ENCODE measurements around the gene EN2. TPM values are rescaled to one million over a fixed set of nuclear protein-coding genes. Genes with fewer than 3 reads are reported as not detected.
A peak's percentile ranks its signal among the peaks of the same experiment; 100 is the strongest.
"Not testable (repeated sequence)": the region's sequence is repeated elsewhere in the genome, so short reads cannot be mapped to it uniquely, and the experiment has no call there.

Gene EN2
- total RNA-seq, 2 experiments from 2014 or later, result not detected

DNA sequence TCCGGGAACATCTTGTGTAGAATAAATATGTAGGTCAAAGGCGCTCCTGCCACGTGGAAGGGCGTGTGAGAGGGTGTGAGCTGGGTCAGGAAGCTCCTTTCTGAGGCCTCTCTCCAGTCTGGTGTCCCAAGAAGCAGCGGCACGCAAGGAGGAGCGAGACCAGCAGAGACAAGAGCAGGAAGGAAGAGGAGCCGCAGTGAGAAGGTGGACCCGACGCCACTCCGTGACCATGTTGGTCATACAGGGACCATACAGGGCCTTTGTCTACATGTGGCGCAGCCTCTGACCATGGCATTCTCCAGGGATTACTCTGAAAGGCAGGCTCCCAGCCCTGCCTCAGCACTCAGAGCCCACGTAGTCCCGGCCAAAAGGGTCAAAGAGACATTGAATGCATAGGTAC lies 26.2 kb upstream of the EN2 start:
- no peaks in the 10 kb centered on the region for H3K36me3 Mint-ChIP-seq (ENCODE audit: low read depth)
- DNase-seq, result no peak
- ChIA-PET POLR2A (no interaction called here), CTCF (no interaction called here)
- H3K9me3 Mint-ChIP-seq, result no peaks in the 10 kb centered on the region
- no peak overlapping the region for H3K4me3 Mint-ChIP-seq
- H3K4me1 Mint-ChIP-seq, result no peaks in the 10 kb centered on the region
- H3K27ac Mint-ChIP-seq, result no peak overlapping the region
- H3K27me3 Mint-ChIP-seq, result peaks cover 12% of the 10 kb centered on the region

DNA sequence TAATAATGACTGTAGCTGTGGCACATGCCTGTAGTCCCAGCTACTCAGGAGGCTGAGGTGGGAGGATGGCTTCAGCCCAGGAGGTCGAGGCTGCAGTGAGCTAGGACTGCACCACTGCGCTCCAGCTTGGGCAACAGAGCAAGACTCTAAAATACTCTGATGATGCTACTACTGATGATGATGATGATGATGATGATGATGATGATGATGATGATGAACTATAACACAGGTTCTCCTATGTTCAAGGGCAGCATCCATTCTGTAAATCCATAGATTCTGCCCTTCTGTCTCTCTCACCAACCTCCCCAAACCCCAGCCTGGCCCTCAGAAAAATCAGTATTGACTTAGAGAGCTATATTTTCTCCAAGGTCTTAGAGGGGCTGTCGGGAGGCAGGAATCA lies 22.8 kb upstream of the EN2 start:
- Mint-ChIP-seq H3K27me3 (peaks cover 8% of the 10 kb centered on the region), H3K27ac (no peak overlapping the region)
- CTCF ChIA-PET, result no interaction called here

DNA sequence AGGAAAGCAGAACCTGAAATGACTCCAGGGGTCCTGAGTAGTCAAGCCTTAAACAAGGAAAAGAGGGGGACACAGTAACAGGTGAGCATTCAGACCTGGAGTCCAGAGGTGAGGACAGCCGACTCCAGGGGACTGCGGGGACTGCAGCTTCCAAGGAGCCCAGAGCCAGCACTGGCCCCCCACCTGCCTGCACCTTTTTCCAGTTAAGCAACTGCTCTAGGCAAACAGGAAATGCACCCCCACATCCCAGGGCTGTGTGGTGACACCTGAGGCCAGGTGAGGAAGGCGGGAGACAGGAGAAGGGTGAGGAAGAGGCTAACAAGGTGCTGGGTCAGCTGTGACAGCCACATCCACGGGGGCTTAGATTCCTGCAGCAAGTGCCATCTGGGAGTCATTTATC lies 20.1 kb upstream of the EN2 start:
- ChIA-PET POLR2A (no interaction called here), CTCF (no interaction called here)
- Mint-ChIP-seq H3K36me3 (ENCODE audit: low read depth) (no peaks in the 10 kb centered on the region), H3K4me3 (no peak overlapping the region), H3K27me3 (peaks cover 9% of the 10 kb centered on the region), H3K27ac (no peak overlapping the region), H3K4me1 (no peaks in the 10 kb centered on the region), H3K9me3 (no peaks in the 10 kb centered on the region)
- DNase-seq, result no peak

More for the DNA sequence above, 22.8 kb upstream of the EN2 start:
- Mint-ChIP-seq H3K9me3 (no peaks in the 10 kb centered on the region), H3K4me3 (no peak overlapping the region), H3K36me3 (ENCODE audit: low read depth) (no peaks in the 10 kb centered on the region), H3K4me1 (no peaks in the 10 kb centered on the region)
- POLR2A ChIA-PET, result interaction anchor here (0.6 kb wide), 1 partner anchor 110 kb away, joined by 3 read pairs; no protein-coding TSS in a partner anchor
- no peak for DNase-seq

DNA sequence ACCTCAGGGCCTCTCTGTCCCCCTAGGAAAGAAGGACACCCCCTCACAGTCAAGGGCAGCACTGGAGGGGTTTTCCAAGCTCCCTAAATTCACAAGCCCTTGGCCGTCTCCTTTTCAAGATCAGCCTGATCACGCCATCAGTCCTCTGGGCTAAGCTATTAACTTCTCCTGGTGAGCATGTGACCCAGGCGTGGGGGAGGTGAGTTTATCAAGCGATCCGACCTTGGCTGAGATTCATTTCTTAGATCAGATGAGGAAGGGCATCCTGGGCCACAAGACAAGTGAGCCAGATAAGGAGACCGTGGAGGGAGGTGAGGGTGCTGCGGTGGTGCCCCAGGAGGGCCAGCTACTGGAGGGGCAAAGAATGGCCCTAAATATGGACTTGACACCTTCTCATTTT lies 19.2 kb upstream of the EN2 start:
- Mint-ChIP-seq H3K4me3 (no peak overlapping the region), H3K36me3 (ENCODE audit: low read depth) (no peaks in the 10 kb centered on the region), H3K9me3 (no peaks in the 10 kb centered on the region), H3K27ac (no peak overlapping the region), H3K27me3 (peaks cover 13% of the 10 kb centered on the region), H3K4me1 (no peaks in the 10 kb centered on the region)
- DNase-seq, result no peak
- ChIA-PET POLR2A (no interaction called here), CTCF (interaction anchor here (0.6 kb wide), 1 partner anchor 356 kb away, joined by 5 read pairs; no protein-coding TSS in a partner anchor)

DNA sequence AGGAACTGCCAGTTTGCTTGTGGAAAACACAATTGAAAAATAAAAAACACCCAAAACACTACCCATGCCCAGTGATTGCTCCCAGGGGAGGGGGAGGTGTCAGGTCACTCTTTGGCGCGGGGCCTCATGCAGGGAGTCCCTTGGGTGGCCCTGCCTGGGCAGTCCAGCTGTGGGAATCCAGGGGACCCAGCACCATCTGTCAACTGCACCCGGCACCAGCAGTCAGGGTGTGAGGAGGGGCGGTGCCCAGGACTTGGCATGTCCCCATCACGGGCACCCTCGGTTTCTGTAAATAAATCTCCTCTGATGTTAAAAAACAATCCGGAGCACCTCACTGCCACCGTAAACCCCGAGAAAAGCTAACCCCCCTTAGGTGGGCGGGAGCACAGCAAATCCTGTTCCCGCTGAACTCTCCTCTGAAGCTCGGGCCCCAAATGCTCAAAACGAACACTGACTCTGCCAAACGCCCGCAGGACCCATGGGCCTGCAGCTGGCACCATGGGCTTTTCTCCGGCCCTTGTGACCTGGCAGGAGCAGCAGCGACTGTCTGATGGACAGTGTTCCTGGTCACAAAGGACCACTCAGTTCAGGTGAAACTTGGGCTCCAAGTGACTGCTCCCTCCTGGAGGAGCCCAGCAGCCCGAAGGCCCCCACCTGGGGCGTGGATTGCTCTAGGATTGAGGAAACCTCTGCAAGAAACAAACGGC lies 18.5 kb upstream of the EN2 start:
- Mint-ChIP-seq H3K27me3 (peaks cover 13% of the 10 kb centered on the region), H3K4me1 (no peaks in the 10 kb centered on the region), H3K27ac (no peak overlapping the region), H3K9me3 (no peaks in the 10 kb centered on the region), H3K4me3 (no peak overlapping the region), H3K36me3 (ENCODE audit: low read depth) (no peaks in the 10 kb centered on the region)
- CTCF ChIA-PET, result no interaction called here
- POLR2A ChIA-PET, result no interaction called here
- no peak for DNase-seq

DNA sequence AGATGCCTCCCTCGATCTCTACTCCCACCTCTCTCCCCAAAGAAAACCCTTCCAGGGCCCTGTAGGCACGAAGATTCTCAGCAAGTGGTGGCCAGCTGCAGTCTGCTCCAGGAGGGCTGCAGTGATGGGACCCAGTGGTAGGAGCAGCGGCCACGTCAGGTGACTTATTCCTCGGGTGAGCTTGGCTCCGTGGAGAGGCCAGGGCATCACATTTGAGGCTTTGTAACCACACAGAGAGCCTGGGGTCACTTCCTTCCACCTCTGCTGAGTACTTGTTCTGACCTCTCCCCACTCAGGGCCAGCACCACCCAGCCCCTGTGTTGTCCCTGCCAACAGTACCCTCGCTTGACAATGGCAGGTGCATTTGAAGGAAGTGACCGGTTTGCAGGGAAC lies 17.9 kb upstream of the EN2 start:
- Mint-ChIP-seq H3K4me1 (no peaks in the 10 kb centered on the region), H3K27ac (no peak overlapping the region), H3K4me3 (no peak overlapping the region), H3K9me3 (no peaks in the 10 kb centered on the region), H3K36me3 (ENCODE audit: low read depth) (no peaks in the 10 kb centered on the region), H3K27me3 (peaks cover 14% of the 10 kb centered on the region)
- CTCF ChIA-PET, result no interaction called here
- POLR2A ChIA-PET, result no interaction called here
- DNase-seq, result no peak

DNA sequence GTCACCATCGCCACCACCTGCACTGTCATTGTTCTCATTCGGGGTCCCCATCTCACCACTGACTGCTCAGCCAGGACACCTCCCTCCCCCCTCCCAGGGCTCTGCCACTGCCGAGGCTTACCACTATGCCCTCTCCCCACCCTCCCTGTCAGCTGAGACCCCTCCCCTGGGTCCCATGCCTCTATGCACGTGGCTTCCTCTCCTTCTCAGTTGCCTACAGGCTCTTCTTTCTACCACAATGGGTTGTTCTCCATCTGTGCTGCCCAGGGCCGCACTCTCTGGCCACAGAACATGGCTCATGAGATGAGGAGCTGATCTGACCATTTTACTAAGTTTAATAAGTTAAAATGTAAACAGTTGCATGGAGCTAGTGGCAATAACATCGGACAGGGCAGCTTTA lies 16.1 kb upstream of the EN2 start:
- POLR2A ChIA-PET, result no interaction called here
- DNase-seq, result no peak
- Mint-ChIP-seq H3K27me3 (peaks cover 22% of the 10 kb centered on the region), H3K4me1 (no peaks in the 10 kb centered on the region), H3K36me3 (ENCODE audit: low read depth) (no peaks in the 10 kb centered on the region), H3K27ac (no peak overlapping the region), H3K9me3 (no peaks in the 10 kb centered on the region), H3K4me3 (no peak overlapping the region)
- CTCF ChIA-PET, result no interaction called here

DNA sequence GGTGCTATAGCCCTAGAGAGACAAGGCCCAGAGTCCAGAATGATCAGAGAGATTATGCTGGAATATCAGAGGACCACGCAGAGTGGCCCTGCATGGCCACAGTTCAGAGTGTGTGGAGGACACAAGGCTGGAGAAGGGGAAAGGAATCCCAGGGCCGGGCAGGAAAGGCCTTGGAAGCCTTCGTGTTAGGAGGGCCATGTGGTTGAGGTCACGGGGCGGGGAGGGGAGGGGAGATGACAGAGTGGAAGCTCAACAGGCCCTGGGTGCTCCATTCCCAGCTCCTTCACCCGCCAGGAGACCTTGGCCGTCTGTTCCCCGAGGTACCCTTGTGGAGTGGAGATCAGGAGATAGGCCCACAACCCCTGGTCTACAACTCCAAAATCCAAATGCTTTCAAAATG lies 13.2 kb upstream of the EN2 start:
- no peak for DNase-seq
- Mint-ChIP-seq H3K36me3 (ENCODE audit: low read depth) (peaks cover 2% of the 10 kb centered on the region), H3K4me3 (no peak overlapping the region), H3K4me1 (peaks cover 4% of the 10 kb centered on the region), H3K9me3 (no peaks in the 10 kb centered on the region), H3K27ac (no peak overlapping the region), H3K27me3 (peaks cover 41% of the 10 kb centered on the region)
- POLR2A ChIA-PET, result no interaction called here
- CTCF ChIA-PET, result interaction anchor here (1.2 kb wide), 1 partner anchor 82 kb away, joined by 4 read pairs; no protein-coding TSS in a partner anchor

DNA sequence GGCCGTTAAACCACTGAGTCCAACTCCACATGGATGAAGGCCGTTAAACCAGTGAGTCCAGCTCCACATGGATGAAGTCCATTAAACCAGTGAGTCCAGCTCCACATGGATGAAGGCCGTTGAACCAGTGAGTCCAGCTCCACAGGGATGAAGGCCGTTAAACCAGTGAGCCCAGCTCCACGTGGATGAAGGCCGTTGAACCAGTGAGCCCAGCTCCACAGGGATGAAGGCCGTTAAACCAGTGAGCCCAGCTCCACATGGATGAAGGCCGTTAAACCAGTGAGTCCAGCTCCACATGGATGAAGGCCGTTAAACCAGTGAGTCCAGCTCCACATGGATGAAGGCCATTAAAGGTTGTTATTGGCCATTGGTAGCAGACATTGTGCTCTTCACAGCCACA lies 12.3 kb upstream of the EN2 start:
- H3K36me3 Mint-ChIP-seq (ENCODE audit: low read depth); H3K9me3 Mint-ChIP-seq; H3K4me1 Mint-ChIP-seq; POLR2A ChIA-PET; H3K4me3 Mint-ChIP-seq; H3K27ac Mint-ChIP-seq; DNase-seq: not testable (repeated sequence)
- peaks cover 45% of the 10 kb centered on the region for H3K27me3 Mint-ChIP-seq
- CTCF ChIA-PET, result interaction anchor here (0.7 to 1.2 kb wide), 2 partner anchors 83 to 814 kb away, joined by 3 to 4 read pairs; no protein-coding TSS in a partner anchor

DNA sequence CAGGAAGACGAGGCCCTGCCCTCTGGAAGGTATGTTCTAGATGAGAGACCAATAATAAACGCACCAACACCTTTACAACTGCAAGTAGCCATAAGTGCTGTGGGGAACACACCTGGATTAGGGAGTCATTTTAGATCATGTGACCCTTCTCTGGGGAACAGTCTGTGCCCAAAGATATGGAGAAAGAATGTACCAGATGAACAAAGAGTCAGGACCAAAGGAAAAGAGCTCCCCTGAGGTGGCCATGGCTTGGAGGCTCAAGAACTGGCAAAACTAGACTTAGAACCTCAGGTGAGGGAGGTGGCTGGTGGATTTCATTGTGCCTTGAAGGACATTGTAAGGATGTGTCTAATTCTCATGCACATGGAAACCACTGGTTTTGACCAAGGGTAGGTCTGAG lies 10.3 kb upstream of the EN2 start:
- Mint-ChIP-seq H3K4me1 (peaks cover 4% of the 10 kb centered on the region), H3K27ac (peak overlapping the region; percentile 71), H3K4me3 (no peak overlapping the region), H3K9me3 (no peaks in the 10 kb centered on the region), H3K36me3 (ENCODE audit: low read depth) (peaks cover 2% of the 10 kb centered on the region), H3K27me3 (peaks cover 61% of the 10 kb centered on the region)
- POLR2A ChIA-PET, result no interaction called here
- CTCF ChIA-PET, result interaction anchor here (0.7 kb wide), 1 partner anchor 56 kb away, joined by 3 read pairs; no protein-coding TSS in a partner anchor
- DNase-seq, result no peak

DNA sequence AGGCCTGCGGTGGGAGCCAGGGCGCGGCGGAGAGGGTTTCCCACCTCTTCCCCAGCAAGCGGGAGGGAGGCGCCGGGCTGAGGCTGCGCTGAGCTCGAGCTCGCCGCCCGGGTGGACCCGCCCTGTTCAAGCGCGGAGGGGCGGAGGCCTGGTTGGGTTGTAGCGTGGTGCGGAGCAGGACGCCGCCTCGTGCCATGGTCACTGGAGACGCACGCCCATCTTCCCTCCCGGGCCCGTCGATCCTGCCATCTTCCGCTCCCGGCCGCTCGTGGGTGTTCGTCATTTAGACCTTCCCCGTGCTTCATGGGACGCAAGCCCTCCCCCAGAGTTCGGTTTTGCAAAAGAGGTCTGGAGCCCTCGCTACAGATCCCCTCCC lies 9.3 kb upstream of the EN2 start:
- Mint-ChIP-seq H3K36me3 (ENCODE audit: low read depth) (peaks cover 2% of the 10 kb centered on the region), H3K4me3 (no peak overlapping the region), H3K4me1 (peaks cover 4% of the 10 kb centered on the region), H3K27ac (peak overlapping the region; percentile 1), H3K9me3 (no peaks in the 10 kb centered on the region), H3K27me3 (peaks cover 60% of the 10 kb centered on the region)
- ChIA-PET CTCF (interaction anchor here (1.6 kb wide), 1 partner anchor 22 kb away, joined by 5 read pairs; no protein-coding TSS in a partner anchor), POLR2A (no interaction called here)
- DNase-seq, result no peak

DNA sequence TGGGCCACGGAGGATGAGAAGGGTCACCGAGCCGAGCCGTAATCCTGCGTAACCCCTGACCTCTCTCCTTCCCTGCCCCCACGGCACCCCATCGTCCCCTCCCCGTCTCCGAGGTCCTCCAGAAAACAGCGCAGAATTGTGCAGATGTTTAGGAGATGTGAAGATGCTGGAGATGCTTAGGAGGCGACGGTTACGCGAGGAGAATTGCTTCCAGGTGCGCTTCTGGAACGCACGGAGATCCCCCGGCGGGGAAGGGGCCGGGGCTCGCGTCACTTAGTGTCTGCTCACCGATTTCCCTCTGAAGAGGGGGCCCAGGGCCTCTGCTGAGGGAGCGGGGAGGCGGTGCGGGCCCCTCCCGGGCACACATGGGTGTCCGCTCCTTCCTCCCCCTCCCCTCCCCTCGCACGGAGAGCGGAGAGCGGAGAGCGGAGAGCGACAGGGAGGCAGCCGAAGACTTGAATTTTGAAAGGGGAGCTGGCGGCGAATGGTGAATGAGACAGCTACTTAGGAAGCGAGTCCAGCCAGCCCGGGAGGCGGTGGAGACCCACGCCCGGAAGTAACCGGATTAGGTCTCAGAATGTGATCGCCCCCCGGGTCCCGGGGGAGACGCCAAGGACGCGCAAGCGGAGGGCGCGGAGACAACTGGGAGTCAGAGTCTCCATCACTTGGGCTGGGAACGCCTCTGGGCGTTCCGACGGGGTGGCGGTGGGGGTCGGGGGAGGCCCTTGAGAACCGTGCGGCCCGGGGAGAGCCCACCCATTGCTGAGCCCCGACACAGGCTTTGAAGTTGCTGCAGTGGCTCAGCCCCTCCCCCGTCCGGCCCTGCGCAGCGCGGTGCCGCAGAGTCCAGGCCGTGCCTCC lies 8.7 kb upstream of the EN2 start:
- ChIA-PET CTCF (interaction anchor here (1.3 to 2.0 kb wide), 5 partner anchors 17 to 74 kb away, joined by 3 to 5 read pairs (median 5); no protein-coding TSS in a partner anchor), POLR2A (interaction anchor here (0.6 kb wide), 1 partner anchor 451 kb away, joined by 3 read pairs; no protein-coding TSS in a partner anchor)
- H3K4me1 Mint-ChIP-seq, result peaks cover 4% of the 10 kb centered on the region
- no peak for DNase-seq
- H3K36me3 Mint-ChIP-seq (ENCODE audit: low read depth), result peaks cover 2% of the 10 kb centered on the region
- peak overlapping the region; percentile 1 for H3K27ac Mint-ChIP-seq
- H3K27me3 Mint-ChIP-seq, result peaks cover 63% of the 10 kb centered on the region
- no peak overlapping the region for H3K4me3 Mint-ChIP-seq
- H3K9me3 Mint-ChIP-seq, result no peaks in the 10 kb centered on the region

DNA sequence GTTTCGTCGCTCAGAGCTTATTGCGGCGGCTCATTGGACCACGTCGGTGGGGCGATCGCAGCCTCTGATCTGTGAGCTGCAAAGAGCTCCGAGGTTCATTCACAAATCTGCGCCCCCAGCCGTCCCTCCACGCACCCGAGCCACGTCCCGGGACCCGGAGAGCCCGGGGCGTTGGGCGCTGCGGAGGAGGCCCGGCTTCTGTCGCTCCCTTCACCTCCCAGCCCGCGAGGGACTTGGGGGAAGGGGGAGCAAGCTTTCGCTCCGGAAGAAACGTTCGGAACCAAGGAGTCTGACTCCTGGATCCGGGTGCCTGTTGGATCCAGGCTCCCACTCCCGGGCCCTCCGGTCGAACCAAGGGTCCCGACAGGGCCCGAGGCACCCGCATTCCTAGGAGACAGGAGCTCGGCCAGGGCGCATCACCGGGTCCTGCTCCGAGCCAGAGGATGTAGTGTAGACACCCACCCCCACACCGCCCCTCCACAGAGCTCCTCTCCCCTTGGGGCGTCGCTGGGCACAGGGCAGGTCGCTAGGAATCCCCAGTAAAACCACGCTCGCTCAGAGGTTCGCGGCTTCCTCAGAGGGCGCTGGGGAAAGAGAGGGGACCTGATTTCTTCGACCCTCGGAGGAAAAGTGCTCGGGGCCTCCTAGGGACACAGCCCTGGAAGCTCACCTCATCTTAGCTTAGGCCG lies 7.9 kb upstream of the EN2 start:
- DNase-seq, result no peak
- H3K4me3 Mint-ChIP-seq, result no peak overlapping the region
- H3K27me3 Mint-ChIP-seq, result peaks cover 68% of the 10 kb centered on the region
- H3K27ac Mint-ChIP-seq, result no peak overlapping the region
- POLR2A ChIA-PET, result interaction anchor here (0.6 kb wide), 1 partner anchor 452 kb away, joined by 3 read pairs; no protein-coding TSS in a partner anchor
- CTCF ChIA-PET, result interaction anchor here (0.6 to 2.0 kb wide), 6 partner anchors 16 to 327 kb away, joined by 3 to 5 read pairs (median 4); no protein-coding TSS in a partner anchor
- H3K9me3 Mint-ChIP-seq, result no peaks in the 10 kb centered on the region
- H3K4me1 Mint-ChIP-seq, result peaks cover 4% of the 10 kb centered on the region
- peaks cover 2% of the 10 kb centered on the region for H3K36me3 Mint-ChIP-seq (ENCODE audit: low read depth)

Data from activated CD4-positive, alpha-beta T cell treated with anti-CD3 and anti-CD28 coated beads, Interleukin-2, amount 10 ng/mL, durations not matched to agents 7 days and 5 days (primary cell).